ENCODE measurements around the gene MAT2A.

The MAT2A gene

GRCh38 chr2:85538507-85539360, at the start of gene MAT2A:
TSS of gene MAT2A (plus strand) at chr2:85539168. CDS start at chr2:85539288, 120 bp downstream.
- Histone ChIP-seq H3K9me3 (ENCODE audit: control insufficient read depth, low read length) (no peaks in the 10 kb centered on the region), H3K27me3 (ENCODE audit: control insufficient read depth, insufficient read depth, low read length) (no peaks in the 10 kb centered on the region), H3K36me3 (ENCODE audit: control insufficient read depth, insufficient read depth, low read length) (peaks cover 9% of the 10 kb centered on the region), H3K4me1 (ENCODE audit: control insufficient read depth, insufficient read depth, low read length) (peaks cover 53% of the 10 kb centered on the region), H3K4me3 (ENCODE audit: low read length) (peak within 1 kb of the TSS; percentile 87), H3K9ac (ENCODE audit: low read length) (peak within 1 kb of the TSS; percentile 95)

- H3K4me1 ChIP-seq (ENCODE audit: control insufficient read depth, insufficient read depth, low read length), result no peaks in the 10 kb centered on the region
- H3K27me3 ChIP-seq (ENCODE audit: control insufficient read depth, insufficient read depth, low read length), result no peaks in the 10 kb centered on the region
- no peaks in the 10 kb centered on the region for H3K36me3 ChIP-seq (ENCODE audit: control insufficient read depth, insufficient read depth, low read length)
- no peak overlapping the region for H3K9ac ChIP-seq (ENCODE audit: low read length)
- no peak overlapping the region for H3K4me3 ChIP-seq (ENCODE audit: low read length)
- H3K9me3 ChIP-seq (ENCODE audit: control insufficient read depth, low read length), result no peaks in the 10 kb centered on the region
Measured at GRCh38 chr2:85490861-85491755, 47.9 kb upstream of the MAT2A start.

GRCh38 chr2:85496436-85496835, 42.5 kb upstream of the MAT2A start:
- no peaks in the 10 kb centered on the region for H3K27me3 ChIP-seq (ENCODE audit: control insufficient read depth, insufficient read depth, low read length)
- no peak overlapping the region for H3K4me3 ChIP-seq (ENCODE audit: low read length)
- no peaks in the 10 kb centered on the region for H3K9me3 ChIP-seq (ENCODE audit: control insufficient read depth, low read length)
- no peak overlapping the region for H3K9ac ChIP-seq (ENCODE audit: low read length)
- H3K4me1 ChIP-seq (ENCODE audit: control insufficient read depth, insufficient read depth, low read length), result no peaks in the 10 kb centered on the region
- H3K36me3 ChIP-seq (ENCODE audit: control insufficient read depth, insufficient read depth, low read length), result no peaks in the 10 kb centered on the region

- no peaks in the 10 kb centered on the region for H3K36me3 ChIP-seq (ENCODE audit: control insufficient read depth, insufficient read depth, low read length)
- no peak overlapping the region for H3K9ac ChIP-seq (ENCODE audit: low read length)
- H3K27me3 ChIP-seq (ENCODE audit: control insufficient read depth, insufficient read depth, low read length), result no peaks in the 10 kb centered on the region
- no peaks in the 10 kb centered on the region for H3K9me3 ChIP-seq (ENCODE audit: control insufficient read depth, low read length)
- H3K4me3 ChIP-seq (ENCODE audit: low read length), result no peak overlapping the region
- H3K4me1 ChIP-seq (ENCODE audit: control insufficient read depth, insufficient read depth, low read length), result peaks cover 10% of the 10 kb centered on the region
Measured at GRCh38 chr2:85497944-85498630, 40.9 kb upstream of the MAT2A start.

- Histone ChIP-seq H3K4me1 (ENCODE audit: control insufficient read depth, insufficient read depth, low read length) (peaks cover 38% of the 10 kb centered on the region), H3K36me3 (ENCODE audit: control insufficient read depth, insufficient read depth, low read length) (no peaks in the 10 kb centered on the region), H3K4me3 (ENCODE audit: low read length) (no peak overlapping the region), H3K9ac (ENCODE audit: low read length) (no peak overlapping the region), H3K9me3 (ENCODE audit: control insufficient read depth, low read length) (no peaks in the 10 kb centered on the region), H3K27me3 (ENCODE audit: control insufficient read depth, insufficient read depth, low read length) (no peaks in the 10 kb centered on the region)
Measured at GRCh38 chr2:85501248-85501647, 37.7 kb upstream of the MAT2A start.

GRCh38 chr2:85502720-85503119, 36.2 kb upstream of the MAT2A start:
- Histone ChIP-seq H3K27me3 (ENCODE audit: control insufficient read depth, insufficient read depth, low read length) (no peaks in the 10 kb centered on the region), H3K4me1 (ENCODE audit: control insufficient read depth, insufficient read depth, low read length) (peaks cover 42% of the 10 kb centered on the region)

GRCh38 chr2:85503168-85503850, 35.7 kb upstream of the MAT2A start:
- H3K4me1 ChIP-seq (ENCODE audit: control insufficient read depth, insufficient read depth, low read length), result peaks cover 42% of the 10 kb centered on the region
- H3K9me3 ChIP-seq (ENCODE audit: control insufficient read depth, low read length), result no peaks in the 10 kb centered on the region
- H3K9ac ChIP-seq (ENCODE audit: low read length), result no peak overlapping the region
- no peaks in the 10 kb centered on the region for H3K27me3 ChIP-seq (ENCODE audit: control insufficient read depth, insufficient read depth, low read length)
- H3K36me3 ChIP-seq (ENCODE audit: control insufficient read depth, insufficient read depth, low read length), result no peaks in the 10 kb centered on the region
- H3K4me3 ChIP-seq (ENCODE audit: low read length), result no peak overlapping the region

More at GRCh38 chr2:85502720-85503119, 36.2 kb upstream of the MAT2A start:
- Histone ChIP-seq H3K36me3 (ENCODE audit: control insufficient read depth, insufficient read depth, low read length) (no peaks in the 10 kb centered on the region), H3K9ac (ENCODE audit: low read length) (no peak overlapping the region), H3K9me3 (ENCODE audit: control insufficient read depth, low read length) (no peaks in the 10 kb centered on the region), H3K4me3 (ENCODE audit: low read length) (no peak overlapping the region)

GRCh38 chr2:85503851-85504777, 34.9 kb upstream of the MAT2A start:
- Histone ChIP-seq H3K27me3 (ENCODE audit: control insufficient read depth, insufficient read depth, low read length) (no peaks in the 10 kb centered on the region), H3K9me3 (ENCODE audit: control insufficient read depth, low read length) (no peaks in the 10 kb centered on the region), H3K4me1 (ENCODE audit: control insufficient read depth, insufficient read depth, low read length) (peaks cover 42% of the 10 kb centered on the region), H3K4me3 (ENCODE audit: low read length) (no peak overlapping the region), H3K9ac (ENCODE audit: low read length) (no peak overlapping the region), H3K36me3 (ENCODE audit: control insufficient read depth, insufficient read depth, low read length) (no peaks in the 10 kb centered on the region)

GRCh38 chr2:85504778-85505261, 34.1 kb upstream of the MAT2A start:
- H3K9ac ChIP-seq (ENCODE audit: low read length), result no peak overlapping the region
- H3K9me3 ChIP-seq (ENCODE audit: control insufficient read depth, low read length), result no peaks in the 10 kb centered on the region
- H3K27me3 ChIP-seq (ENCODE audit: control insufficient read depth, insufficient read depth, low read length), result no peaks in the 10 kb centered on the region
- no peak overlapping the region for H3K4me3 ChIP-seq (ENCODE audit: low read length)
- H3K4me1 ChIP-seq (ENCODE audit: control insufficient read depth, insufficient read depth, low read length), result peaks cover 42% of the 10 kb centered on the region
- H3K36me3 ChIP-seq (ENCODE audit: control insufficient read depth, insufficient read depth, low read length), result no peaks in the 10 kb centered on the region

GRCh38 chr2:85505551-85506238, 33.3 kb upstream of the MAT2A start:
- peaks cover 42% of the 10 kb centered on the region for H3K4me1 ChIP-seq (ENCODE audit: control insufficient read depth, insufficient read depth, low read length)

More at GRCh38 chr2:85505551-85506238, 33.3 kb upstream of the MAT2A start:
- H3K9me3 ChIP-seq (ENCODE audit: control insufficient read depth, low read length), result no peaks in the 10 kb centered on the region
- H3K27me3 ChIP-seq (ENCODE audit: control insufficient read depth, insufficient read depth, low read length), result no peaks in the 10 kb centered on the region
- H3K4me3 ChIP-seq (ENCODE audit: low read length), result no peak overlapping the region
- H3K9ac ChIP-seq (ENCODE audit: low read length), result no peak overlapping the region
- H3K36me3 ChIP-seq (ENCODE audit: control insufficient read depth, insufficient read depth, low read length), result no peaks in the 10 kb centered on the region

Measured in mucosa of stomach (tissue), 1 donor.